GM21526 (cell line): Measurements from ENCODE around the gene TMEM240.
"Not testable (repeated sequence)": the region's sequence is repeated elsewhere in the genome, so short reads cannot be mapped to it uniquely, and the experiment has no call there.

ENCODE experiments used
- ATAC-seq: cut with Tn5 transposase; IDR thresholded peaks from one replicate; pipeline ENCODE4 v1.9.1; 2021; ENCODE audit warnings: moderate library complexity; ENCODE audit not compliant: unreplicated experiment, low FRiP score

TMEM240 gene

GRCh38 chr1:1527092-1527816, 13.2 kb downstream of the TMEM240 start:
- no peak for ATAC-seq

GRCh38 chr1:1526476-1526875, 13.9 kb downstream of the TMEM240 start:
- ATAC-seq = not testable (repeated sequence)

GRCh38 chr1:1524750-1525383, 15.6 kb downstream of the TMEM240 start:
- ATAC-seq = not testable (repeated sequence)

- not testable (repeated sequence) for ATAC-seq
Observed at GRCh38 chr1:1523651-1524050, 16.8 kb downstream of the TMEM240 start.

- not testable (repeated sequence) for ATAC-seq
Observed at GRCh38 chr1:1523226-1523625, 17.2 kb downstream of the TMEM240 start.

GRCh38 chr1:1522536-1522935, 17.9 kb downstream of the TMEM240 start:
- not testable (repeated sequence) for ATAC-seq

GRCh38 chr1:1521331-1521730, 19.1 kb downstream of the TMEM240 start:
- ATAC-seq = no peak

- ATAC-seq = not testable (repeated sequence)
Observed at GRCh38 chr1:1519805-1520505, 20.5 kb downstream of the TMEM240 start.

- ATAC-seq = not testable (repeated sequence)
Observed at GRCh38 chr1:1518621-1519007, 21.8 kb downstream of the TMEM240 start.

GRCh38 chr1:1517973-1518620, 22.3 kb downstream of the TMEM240 start:
- ATAC-seq = no peak

GRCh38 chr1:1516923-1517322, 23.5 kb downstream of the TMEM240 start:
- not testable (repeated sequence) for ATAC-seq

- not testable (repeated sequence) for ATAC-seq
Observed at GRCh38 chr1:1514376-1514775, 26.0 kb downstream of the TMEM240 start.

GRCh38 chr1:1513675-1514074, 26.7 kb downstream of the TMEM240 start:
- ATAC-seq = not testable (repeated sequence)

- not testable (repeated sequence) for ATAC-seq
Observed at GRCh38 chr1:1512425-1512824, 28.0 kb downstream of the TMEM240 start.

- peak; percentile 77 for ATAC-seq
Observed at GRCh38 chr1:1511533-1512285, 28.7 kb downstream of the TMEM240 start, which contains the start of gene ATAD3A. Gene ATAD3A, plus strand, starts transcription at chr1:1512162. Its CDS starts 107 bp downstream, at chr1:1512269.

GRCh38 chr1:1510912-1511532, 29.4 kb downstream of the TMEM240 start:
- no peak for ATAC-seq

- not testable (repeated sequence) for ATAC-seq
Observed at GRCh38 chr1:1509465-1509850, 31.0 kb downstream of the TMEM240 start.

- ATAC-seq = not testable (repeated sequence)
Observed at GRCh38 chr1:1508775-1509464, 31.5 kb downstream of the TMEM240 start.

GRCh38 chr1:1507305-1507704, 33.1 kb downstream of the TMEM240 start:
- ATAC-seq = no peak
